ENCODE results near the gene MNAT1. TPM values are rescaled to one million over a fixed set of nuclear protein-coding genes. Genes with fewer than 3 reads are reported as not detected.

The MNAT1 gene
- total RNA-seq, 4 donors from 2014 or later = 32.5 to 71.4 (median 47.7) TPM

DNA sequence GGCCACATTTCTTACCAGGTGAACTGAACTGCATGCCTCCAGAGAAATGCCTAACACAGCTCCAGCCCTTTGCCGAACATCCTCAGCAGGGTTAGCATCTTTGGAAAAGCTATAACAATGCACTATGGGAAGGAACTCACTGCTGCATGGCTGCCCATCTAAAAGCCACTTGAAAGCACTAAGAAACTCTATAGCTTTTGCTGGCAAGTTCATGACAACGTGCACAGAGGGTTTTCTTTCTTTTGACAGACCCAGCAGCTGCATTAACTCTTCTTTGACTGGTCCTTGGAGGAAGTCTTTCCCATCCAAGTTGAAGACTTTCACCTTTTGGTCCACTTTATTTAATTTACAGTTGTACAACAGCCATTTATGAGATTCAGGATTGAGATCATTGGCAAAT, 241.0 kb downstream of the MNAT1 start:
- TF ChIP-seq, protein P1, sequence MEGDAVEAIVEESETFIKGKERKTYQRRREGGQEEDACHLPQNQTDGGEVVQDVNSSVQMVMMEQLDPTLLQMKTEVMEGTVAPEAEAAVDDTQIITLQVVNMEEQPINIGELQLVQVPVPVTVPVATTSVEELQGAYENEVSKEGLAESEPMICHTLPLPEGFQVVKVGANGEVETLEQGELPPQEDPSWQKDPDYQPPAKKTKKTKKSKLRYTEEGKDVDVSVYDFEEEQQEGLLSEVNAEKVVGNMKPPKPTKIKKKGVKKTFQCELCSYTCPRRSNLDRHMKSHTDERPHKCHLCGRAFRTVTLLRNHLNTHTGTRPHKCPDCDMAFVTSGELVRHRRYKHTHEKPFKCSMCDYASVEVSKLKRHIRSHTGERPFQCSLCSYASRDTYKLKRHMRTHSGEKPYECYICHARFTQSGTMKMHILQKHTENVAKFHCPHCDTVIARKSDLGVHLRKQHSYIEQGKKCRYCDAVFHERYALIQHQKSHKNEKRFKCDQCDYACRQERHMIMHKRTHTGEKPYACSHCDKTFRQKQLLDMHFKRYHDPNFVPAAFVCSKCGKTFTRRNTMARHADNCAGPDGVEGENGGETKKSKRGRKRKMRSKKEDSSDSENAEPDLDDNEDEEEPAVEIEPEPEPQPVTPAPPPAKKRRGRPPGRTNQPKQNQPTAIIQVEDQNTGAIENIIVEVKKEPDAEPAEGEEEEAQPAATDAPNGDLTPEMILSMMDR (IDR thresholded peaks at IDR 0.05; ENCODE audit: low read depth) = no peak

DNA sequence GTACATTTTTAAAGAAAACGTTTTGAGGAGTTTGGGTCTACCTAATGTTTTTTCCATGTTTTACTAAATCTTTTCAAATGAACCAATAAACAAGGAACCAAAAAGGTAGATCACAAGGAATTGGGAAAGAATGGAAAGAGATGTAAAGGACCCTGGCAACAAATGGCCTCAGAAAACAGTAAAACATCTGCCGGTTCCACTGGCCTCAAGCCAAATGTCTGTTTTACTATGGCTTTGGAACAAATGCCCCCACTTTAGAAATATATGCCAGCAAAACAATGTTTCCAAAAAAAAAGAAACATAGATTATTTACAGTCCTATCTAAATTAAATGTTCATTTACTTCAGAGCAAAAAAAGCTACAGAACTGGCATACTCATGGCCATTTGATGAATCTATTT, 243.3 kb downstream of the MNAT1 start:
- TF ChIP-seq, protein P1 (IDR thresholded peaks at IDR 0.05; ENCODE audit: low read depth) = no peak

DNA sequence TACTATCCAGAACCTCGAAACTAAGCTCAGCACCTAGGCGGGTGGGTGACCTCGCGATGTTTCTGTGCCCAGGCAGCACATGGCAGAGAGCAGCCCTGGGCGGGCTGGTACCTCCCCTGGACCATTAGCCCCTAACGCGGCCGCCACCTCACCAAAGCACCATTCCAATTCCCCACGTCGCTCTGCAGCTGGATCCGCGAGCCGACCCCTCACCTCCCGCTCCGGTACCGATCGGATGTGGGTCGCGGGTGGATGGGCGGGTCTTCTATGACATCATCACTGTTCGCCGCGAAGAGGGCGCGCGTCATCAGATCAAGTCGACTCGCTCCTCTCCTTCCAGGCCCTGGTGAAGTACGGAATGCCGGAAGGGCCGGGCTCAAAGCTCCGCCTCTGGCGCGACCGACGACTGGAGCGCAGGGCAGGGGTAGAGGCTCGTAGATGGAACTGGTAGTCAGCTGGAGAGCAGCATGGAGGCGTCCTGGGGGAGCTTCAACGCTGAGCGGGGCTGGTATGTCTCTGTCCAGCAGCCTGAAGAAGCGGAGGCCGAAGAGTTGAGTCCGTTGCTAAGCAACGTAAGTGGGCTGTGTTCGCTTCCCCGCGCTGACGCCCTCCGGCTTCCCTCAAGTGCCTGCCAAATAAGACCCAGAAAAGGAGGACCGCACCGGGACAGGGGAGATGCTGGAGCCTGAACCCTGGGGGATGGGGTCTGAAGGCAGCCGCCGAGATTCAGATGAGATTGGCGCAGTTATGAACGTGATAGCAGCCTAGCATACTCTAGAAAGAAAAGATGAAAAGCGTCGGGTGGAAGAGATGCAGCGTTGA, 246.5 kb downstream of the MNAT1 start, which contains the start of the genes SLC38A6 and TRMT5:
Gene SLC38A6 (plus strand): TSS at position 435 of the 822 bp plus-strand sequence. CDS start 33 bp downstream, at position 468.
Gene TRMT5 (minus strand): TSS at position 269 of the 822 bp plus-strand sequence. CDS start 106 bp downstream, at position 163.
- TF ChIP-seq, protein P1 (IDR thresholded peaks at IDR 0.05; ENCODE audit: low read depth) = no peak

DNA sequence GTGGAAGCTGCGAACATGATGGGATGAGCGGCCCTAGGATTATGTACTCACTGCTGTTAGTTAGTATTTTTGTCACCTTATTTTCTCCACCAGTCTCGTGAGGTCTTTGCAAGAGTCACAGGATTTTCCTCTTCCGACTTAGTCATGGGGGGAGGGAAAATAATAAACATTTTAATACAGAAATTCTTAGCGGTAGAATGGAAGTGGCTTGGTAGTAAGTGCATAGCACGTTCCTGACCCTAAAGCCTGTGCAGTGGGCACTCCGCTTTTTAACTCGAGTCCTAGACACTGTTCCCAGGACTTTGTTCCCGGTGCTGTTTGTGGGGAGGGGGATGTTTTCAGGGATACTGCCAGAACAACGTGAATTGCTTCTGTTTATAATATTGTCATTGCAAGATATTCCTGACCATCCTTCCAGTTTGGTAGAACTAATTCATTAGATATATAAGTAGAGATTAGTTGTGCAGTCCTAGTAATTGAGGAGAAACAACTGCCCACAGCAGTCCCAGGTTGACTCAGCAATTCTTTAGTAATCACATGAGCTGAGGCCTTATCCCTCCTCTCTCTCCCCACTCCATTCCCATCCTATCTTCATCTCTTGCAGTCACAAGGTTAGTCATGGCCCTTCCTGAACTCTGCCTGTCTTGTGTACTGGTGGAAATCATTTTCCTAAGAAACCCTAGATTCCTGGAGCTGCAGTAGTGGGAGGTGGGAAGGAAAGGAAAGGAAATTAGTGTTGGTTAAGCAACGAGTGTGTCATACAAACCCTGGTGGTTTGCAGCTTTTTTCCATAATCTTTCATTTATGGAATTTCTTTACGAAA, 247.3 kb downstream of the MNAT1 start:
- TF ChIP-seq, protein P1 (IDR thresholded peaks at IDR 0.05; ENCODE audit: low read depth) = no peak

DNA sequence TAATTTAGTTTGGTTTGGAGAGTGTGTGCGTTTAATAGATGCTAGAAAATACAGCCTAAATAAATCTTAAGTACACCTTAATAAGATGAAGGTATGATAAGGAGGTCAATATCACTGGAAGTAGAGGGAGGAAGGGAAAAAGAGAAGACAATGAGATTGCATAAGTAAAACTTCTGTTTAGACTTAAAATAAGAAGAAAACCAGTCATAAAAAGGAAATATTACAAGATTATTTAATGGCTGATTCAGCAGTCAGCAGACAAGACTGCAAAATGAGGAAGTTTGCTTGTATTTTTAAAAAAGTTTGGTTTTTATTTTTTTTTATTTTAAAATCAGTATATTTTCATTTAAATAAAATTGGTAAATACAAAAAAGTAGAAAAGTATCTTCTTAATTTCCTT, 249.6 kb downstream of the MNAT1 start:
- TF ChIP-seq, protein P1 (IDR thresholded peaks at IDR 0.05; ENCODE audit: low read depth) = no peak

DNA sequence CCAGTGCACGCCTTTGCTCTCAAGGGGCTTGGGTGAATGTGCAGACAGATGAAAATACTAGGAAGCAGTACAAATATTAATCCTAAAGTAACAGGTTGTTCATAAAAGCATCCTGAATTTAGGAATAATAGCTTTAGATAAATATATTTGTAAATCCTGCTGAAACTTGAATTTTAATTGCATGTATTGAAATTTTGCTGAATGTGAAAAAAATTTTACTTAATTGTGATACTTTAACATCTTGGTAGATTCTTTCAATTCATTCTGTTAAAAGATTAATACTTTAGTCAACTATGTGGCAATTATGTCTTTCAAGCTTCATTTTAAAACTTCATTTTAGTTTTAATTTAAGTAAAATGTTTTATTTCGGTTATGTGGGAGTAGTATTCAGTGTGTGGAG, 251.9 kb downstream of the MNAT1 start:
- TF ChIP-seq, protein P1 (IDR thresholded peaks at IDR 0.05; ENCODE audit: low read depth) = no peak

DNA sequence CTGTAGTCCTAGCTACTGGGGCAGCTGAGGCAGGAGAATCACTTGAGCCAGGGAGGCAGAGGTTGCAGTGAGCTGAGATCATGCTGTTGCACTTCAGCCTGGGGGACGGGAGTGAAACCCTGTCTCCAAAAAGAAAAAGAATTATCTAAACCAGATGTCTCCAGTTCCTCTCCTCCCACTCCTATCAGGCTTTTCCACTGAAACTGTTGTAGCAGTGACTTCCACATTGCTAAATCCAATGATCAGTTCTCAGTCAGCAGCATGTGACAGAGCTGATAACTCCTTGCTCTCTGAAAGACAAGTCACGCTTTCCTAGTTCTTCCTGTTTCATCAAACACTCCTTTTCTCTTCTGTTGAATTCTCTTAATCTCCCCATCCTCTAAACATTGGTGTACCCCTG, 255.0 kb downstream of the MNAT1 start:
- TF ChIP-seq, protein P1 (IDR thresholded peaks at IDR 0.05; ENCODE audit: low read depth) = no peak
